Measurements from ENCODE around the gene PTPRS.
"Not testable (repeated sequence)": the region's sequence is repeated elsewhere in the genome, so short reads cannot be mapped to it uniquely, and the experiment has no call there.

PTPRS gene

DNA sequence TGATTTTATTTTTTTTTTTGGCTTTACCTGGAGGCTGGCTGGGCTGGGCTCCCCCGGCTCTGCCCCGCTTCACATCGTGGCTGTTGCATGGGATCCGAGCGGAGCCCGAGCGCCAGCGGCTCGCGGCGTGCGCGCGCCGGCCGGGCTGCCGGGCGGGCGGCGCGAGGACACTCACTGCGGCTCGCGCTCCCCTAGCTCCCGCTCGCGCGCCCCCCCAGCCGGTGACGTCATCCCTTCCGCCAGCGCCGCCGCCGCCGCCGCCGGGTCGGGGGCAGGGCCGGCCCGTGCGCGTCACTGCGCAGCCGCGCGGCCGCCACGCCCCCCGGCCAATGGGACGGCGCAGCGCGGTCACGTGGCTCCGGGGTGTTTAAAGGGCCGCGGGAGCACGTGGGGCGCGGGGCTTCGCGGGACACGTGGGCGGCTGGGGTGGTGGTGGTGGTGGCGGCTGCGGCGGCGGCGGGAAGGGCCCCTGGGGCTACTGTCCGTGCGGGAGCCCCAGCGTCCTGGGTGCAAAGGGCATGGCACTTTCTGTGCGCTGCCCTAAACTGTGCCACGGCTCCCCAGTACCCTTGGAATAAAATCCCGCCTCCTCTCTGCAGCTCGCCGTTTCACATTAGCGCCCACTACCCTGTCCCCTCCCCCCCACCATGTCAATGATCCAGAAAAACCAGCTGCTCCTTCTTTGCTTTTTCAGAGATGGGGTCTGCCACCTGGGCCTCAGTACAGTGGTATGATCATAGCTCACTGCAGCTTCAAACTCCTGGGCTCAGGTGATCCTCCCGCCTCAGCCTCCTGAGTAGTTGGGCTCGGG lies at the start of gene PTPRS:
TSS of gene PTPRS (minus strand) at position 176 of the 811 bp plus-strand sequence. CDS start 54,672 bp downstream, outside the sequence.
- peak; percentile 92 for DNase-seq

DNA sequence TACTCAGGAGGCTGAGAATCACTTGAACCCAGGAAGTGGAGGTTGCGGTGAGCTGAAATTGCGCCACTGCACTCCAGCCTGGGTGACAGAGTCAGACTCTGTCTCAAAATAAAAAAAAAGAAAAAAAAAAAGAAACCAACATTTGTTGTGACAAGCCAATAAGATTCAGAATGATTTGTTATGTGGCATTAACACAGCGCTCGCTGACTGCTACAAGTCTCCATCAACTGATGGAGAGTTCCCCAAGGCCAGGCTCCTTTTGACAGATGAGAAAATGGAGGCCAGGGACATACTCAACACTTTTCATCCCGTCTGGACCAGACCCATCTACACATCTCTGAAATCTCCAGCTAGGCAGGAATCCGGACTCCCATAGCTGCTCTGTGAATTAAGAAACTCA lies 48.7 kb upstream of the PTPRS start:
- DNase-seq: no peak

DNA sequence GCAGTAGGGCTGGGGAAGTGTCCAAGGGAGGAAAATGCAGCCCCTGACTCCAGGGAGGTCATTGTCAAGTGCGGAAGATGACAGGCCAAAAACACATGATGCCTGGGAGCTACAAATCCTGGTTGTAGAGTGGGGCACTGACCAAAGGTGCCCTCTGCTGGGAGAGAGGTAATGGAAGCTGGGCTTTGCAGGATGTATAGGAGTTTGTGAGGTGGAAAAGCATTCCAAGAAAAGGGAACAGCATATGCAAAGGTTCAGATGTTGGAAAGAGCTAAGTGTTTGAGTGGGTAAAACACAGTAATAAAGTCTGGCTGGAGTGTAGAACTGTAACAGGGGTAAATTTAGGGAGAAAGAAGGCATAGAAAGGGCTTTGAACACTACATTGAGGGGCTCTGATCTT lies 46.9 kb upstream of the PTPRS start:
- DNase-seq: no peak

- DNase-seq: no peak
Observed at GRCh38 chr19:5386841-5387240, 46.2 kb upstream of the PTPRS start.

DNA sequence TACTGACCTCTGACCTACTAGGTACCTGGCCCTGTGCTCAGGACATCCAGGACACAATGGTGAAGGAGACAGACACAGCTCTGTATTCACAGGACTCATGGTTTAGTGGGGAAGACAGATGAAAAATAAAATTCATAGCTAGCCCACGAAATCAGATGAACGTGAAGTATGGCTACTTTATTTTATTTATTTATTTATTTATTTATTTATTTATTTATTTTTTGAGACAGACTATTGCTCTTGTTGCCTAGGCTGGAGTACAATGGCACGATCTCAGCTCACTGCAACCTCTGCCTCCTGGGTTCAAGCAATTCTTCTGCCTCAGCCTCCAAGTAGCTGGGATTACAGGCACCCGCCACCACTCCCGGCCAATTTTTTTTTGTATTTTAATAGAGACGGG lies 40.6 kb upstream of the PTPRS start:
- not testable (repeated sequence) for DNase-seq

GRCh38 chr19:5380215-5380919 lies 39.8 kb upstream of the PTPRS start:
- DNase-seq: no peak

DNA sequence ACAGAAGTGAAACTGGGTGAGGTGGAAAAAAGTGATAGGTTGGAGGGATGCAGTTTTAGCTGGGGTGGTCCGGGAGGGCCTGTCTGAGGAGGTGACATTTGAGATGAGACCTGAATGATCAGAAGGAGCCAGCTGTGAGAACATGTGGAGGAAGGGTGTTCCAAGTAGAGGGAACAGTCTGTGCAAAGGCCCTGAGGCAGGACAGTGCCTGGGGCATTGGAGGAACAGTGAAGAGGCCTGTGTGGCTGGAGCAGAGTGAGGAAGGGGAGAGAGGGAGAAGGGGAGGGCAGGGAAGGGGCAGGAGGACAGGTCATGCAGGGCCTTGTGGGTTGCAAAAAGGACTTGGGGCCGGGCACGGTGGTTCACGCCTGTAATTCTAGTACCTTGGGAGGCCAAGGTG lies 36.3 kb upstream of the PTPRS start:
- DNase-seq: no peak

GRCh38 chr19:5372572-5373200 lies 32.1 kb upstream of the PTPRS start:
- no peak for DNase-seq

- DNase-seq: peak; percentile 6
Observed at GRCh38 chr19:5369962-5370367, 29.4 kb upstream of the PTPRS start.

- no peak for DNase-seq
Observed at GRCh38 chr19:5369304-5369703, 28.7 kb upstream of the PTPRS start.

- no peak for DNase-seq
Observed at GRCh38 chr19:5367530-5368133, 27.0 kb upstream of the PTPRS start.

- DNase-seq: no peak
Observed at GRCh38 chr19:5365905-5366304, 25.3 kb upstream of the PTPRS start.

DNA sequence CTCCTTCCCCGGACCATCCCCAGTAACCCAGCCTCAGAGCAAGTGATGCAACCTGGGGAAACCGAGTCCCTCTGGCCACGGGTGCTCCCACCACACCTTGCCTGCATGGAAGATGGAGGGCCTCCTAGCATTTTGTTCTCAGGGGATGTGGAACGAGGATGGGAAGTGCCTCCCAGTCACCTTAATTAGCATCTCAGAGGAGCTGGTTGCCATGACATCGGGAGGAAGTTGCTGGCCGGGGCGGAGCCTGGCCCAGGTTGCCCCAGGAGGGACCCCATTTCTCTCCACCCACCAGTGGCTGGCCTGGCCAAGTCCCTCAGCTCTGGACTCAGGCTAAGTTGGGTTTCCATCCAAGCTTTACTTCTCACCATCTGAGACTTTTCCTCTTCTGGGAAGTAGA lies 24.1 kb upstream of the PTPRS start:
- no peak for DNase-seq

DNA sequence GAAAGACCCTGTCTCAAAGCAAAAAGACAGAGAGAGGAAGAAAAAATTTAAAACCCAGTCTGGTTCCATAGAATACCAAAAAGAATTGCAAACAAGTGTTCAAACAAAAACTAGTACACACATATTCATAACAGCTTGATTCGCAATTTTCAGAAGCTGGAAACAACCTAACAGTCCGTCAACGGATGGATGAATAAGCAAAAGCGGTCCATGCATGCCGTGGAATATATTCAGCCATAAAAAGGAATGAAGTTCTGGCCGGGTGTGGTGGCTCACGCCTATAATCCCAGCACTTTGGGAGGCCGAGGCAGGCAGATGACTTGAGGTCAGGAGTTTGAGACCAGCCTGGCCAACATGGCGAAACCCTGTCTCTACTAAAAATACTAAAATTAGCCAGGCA lies 21.2 kb upstream of the PTPRS start:
- not testable (repeated sequence) for DNase-seq

- no peak for DNase-seq
Observed at GRCh38 chr19:5361407-5361806, 20.8 kb upstream of the PTPRS start.

GRCh38 chr19:5360003-5360780 lies 19.6 kb upstream of the PTPRS start:
- no peak for DNase-seq

DNA sequence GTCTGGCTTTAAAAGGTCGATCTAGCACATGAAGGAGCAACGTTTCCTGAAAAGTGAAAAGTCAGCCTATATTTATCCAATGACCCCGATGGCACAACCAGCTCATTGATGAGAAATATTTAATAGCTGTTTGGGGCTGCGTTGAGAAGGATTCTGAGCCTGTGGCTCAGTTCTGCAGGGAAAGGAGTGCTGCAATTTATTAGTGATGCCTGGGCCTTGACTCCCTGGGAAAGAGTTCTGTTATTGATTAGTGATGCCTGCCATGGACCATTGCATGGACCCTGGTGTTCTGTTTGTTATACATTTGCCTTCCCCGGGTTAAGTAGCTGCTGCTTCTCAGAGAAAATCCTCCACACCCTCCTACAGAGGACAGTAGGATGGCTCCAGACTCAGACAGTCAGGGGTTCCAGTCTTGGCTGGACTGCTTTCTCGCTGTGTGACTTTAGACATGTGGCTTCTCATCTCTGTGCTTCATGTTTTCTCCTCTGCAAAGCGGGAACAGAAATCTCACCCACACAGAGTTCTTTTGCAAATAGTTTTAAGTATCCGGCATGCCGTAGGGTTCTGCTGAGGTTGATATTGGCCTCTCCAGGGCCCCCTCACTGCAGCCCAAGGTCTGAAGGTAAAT lies 17.7 kb upstream of the PTPRS start:
- peak; percentile 23 for DNase-seq

GRCh38 chr19:5357584-5357983 lies 17.0 kb upstream of the PTPRS start:
- DNase-seq: no peak

- DNase-seq: no peak
Observed at GRCh38 chr19:5356918-5357317, 16.3 kb upstream of the PTPRS start.

DNA sequence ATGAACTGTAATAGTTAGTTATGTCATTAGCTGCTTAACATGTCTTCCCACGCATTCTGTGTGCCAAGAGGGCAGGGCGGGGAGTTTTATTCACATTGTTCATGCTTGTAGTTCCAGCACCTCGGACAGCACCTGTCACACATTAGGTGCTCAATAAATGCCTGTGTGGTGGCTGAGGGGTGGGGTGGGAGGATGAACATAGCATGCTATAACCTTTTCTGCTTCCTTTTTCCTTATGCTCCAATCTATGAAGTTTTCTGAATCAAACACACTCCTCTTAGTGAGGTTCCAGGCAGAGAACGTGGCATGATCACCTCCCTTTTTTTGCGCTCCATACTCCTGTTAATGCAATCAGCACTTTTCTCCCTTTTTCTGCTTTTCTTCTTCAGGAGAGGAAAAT lies 15.8 kb upstream of the PTPRS start:
- DNase-seq: no peak

GRCh38 chr19:5355693-5356092 lies 15.1 kb upstream of the PTPRS start:
- no peak for DNase-seq

DNA sequence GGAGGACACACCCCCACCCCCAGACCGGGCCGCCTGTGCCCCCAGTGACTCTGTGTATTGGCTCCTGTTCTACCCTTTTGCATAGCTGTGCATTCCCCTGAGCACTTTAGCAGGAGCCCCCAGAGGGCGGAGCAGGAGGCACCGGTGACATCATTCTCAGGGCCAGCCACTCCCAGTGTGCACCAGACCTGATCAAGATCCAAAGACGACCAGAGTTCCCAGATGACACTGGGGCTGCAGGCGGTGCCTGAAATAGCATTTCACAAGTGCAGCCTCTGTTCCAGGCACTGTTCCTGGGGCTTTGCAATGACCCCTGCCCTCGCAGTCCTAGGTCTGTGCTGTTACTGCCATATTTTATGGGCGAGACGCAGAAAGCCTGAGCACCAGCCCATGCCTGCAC lies 14.5 kb upstream of the PTPRS start:
- no peak for DNase-seq
